GM23338 (cell line): ENCODE results near the gene UFD1.

Experiments
- CREB1 ChIP-seq: fragments of 250-450 bp; sonication (Bioruptor Pico); IDR thresholded peaks from 2 replicates; pipeline ENCODE4 v1.5.0; 2020; ENCODE audit warnings: low read depth, mild to moderate bottlenecking, moderate library complexity
- ETS1 ChIP-seq: IDR thresholded peaks from 2 replicates; pipeline ENCODE4 v1.6.1; 2016; ENCODE audit warnings: antibody characterized with exemption
- EZH2 ChIP-seq: fragments of 200-600 bp; sonication (generic); IDR thresholded peaks from one replicate; pipeline ENCODE4 v1.8.0; 2017; ENCODE audit warnings: antibody characterized with exemption, mild to moderate bottlenecking, low read depth; ENCODE audit not compliant: unreplicated experiment
- POLR2AphosphoS5 ChIP-seq: IDR thresholded peaks from 2 replicates; pipeline ENCODE4 v1.6.1; 2016; ENCODE audit warnings: antibody characterized with exemption, low read depth
- REST ChIP-seq: IDR thresholded peaks from one replicate; pipeline ENCODE4 v1.6.1; 2018; ENCODE audit warnings: antibody characterized with exemption; ENCODE audit not compliant: unreplicated experiment
- ZNF114 ChIP-seq: fragments of 250-450 bp; sonication (Bioruptor Pico); IDR thresholded peaks from 2 replicates; pipeline ENCODE4 v1.5.0; 2020; ENCODE audit warnings: mild to moderate bottlenecking, moderate library complexity
- TF ChIP-seq, protein P1 (sequence below), 2 experiments: fragments of 200-600 bp in 1 of 2; sonication (generic) in 1 of 2; conservative IDR thresholded peaks; 2 replicates each; pipeline versions ENCODE4 v1.5.1 to v1.6.1; 2016 to 2017; ENCODE audit warnings: antibody characterized with exemption in 2 of 2, low read depth in 2 of 2, mild to moderate bottlenecking in 2 of 2, moderate library complexity in 1 of 2

GRCh38 chr22:19488884-19489843 is 10.2 kb upstream of the UFD1 start:
- TF ChIP-seq EZH2, result no peak
- TF ChIP-seq, protein P1, sequence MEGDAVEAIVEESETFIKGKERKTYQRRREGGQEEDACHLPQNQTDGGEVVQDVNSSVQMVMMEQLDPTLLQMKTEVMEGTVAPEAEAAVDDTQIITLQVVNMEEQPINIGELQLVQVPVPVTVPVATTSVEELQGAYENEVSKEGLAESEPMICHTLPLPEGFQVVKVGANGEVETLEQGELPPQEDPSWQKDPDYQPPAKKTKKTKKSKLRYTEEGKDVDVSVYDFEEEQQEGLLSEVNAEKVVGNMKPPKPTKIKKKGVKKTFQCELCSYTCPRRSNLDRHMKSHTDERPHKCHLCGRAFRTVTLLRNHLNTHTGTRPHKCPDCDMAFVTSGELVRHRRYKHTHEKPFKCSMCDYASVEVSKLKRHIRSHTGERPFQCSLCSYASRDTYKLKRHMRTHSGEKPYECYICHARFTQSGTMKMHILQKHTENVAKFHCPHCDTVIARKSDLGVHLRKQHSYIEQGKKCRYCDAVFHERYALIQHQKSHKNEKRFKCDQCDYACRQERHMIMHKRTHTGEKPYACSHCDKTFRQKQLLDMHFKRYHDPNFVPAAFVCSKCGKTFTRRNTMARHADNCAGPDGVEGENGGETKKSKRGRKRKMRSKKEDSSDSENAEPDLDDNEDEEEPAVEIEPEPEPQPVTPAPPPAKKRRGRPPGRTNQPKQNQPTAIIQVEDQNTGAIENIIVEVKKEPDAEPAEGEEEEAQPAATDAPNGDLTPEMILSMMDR (conservative IDR thresholded peaks at IDR 0.05; ENCODE audit: low read depth in 2 of 2), result no peak
- no peak for TF ChIP-seq ZNF114 (CRISPR knock-in tag)
- TF ChIP-seq REST, result no peak
- no peak for TF ChIP-seq CREB1
- TF ChIP-seq ETS1, result no peak
- TF ChIP-seq POLR2AphosphoS5, result no peak
